GM20000 (cell line): ENCODE results near the gene CCDC195.

ENCODE experiments used
- DNase-seq: peaks from one replicate; pipeline ENCODE4 v3.0.0; 2012; ENCODE audit warnings: low spot score
- TF ChIP-seq, protein P1 (sequence below): IDR thresholded peaks from 2 replicates; pipeline ENCODE4 v1.5.1; 2012; ENCODE audit warnings: mild to moderate bottlenecking, control low read depth; ENCODE audit errors: extremely low read depth, missing control alignments

The CCDC195 gene, protein sequence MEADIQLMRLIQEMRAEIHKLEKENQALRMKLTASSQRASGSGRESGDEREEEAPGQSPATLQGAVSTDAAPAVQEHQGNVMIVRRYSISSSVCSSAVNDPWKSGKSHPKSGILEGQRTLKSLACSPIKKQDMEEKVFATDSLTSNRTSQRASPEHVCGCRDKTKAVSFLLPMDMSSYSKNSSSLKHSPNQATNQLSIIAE

GRCh38 chr2:224716201-224716600 lies at the start of gene CCDC195:
TSS of gene CCDC195 (minus strand) at chr2:224716365. CDS start at chr2:224716365, 0 bp downstream.
- DNase-seq = no peak
- TF ChIP-seq, protein P1, sequence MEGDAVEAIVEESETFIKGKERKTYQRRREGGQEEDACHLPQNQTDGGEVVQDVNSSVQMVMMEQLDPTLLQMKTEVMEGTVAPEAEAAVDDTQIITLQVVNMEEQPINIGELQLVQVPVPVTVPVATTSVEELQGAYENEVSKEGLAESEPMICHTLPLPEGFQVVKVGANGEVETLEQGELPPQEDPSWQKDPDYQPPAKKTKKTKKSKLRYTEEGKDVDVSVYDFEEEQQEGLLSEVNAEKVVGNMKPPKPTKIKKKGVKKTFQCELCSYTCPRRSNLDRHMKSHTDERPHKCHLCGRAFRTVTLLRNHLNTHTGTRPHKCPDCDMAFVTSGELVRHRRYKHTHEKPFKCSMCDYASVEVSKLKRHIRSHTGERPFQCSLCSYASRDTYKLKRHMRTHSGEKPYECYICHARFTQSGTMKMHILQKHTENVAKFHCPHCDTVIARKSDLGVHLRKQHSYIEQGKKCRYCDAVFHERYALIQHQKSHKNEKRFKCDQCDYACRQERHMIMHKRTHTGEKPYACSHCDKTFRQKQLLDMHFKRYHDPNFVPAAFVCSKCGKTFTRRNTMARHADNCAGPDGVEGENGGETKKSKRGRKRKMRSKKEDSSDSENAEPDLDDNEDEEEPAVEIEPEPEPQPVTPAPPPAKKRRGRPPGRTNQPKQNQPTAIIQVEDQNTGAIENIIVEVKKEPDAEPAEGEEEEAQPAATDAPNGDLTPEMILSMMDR = no peak

DNA sequence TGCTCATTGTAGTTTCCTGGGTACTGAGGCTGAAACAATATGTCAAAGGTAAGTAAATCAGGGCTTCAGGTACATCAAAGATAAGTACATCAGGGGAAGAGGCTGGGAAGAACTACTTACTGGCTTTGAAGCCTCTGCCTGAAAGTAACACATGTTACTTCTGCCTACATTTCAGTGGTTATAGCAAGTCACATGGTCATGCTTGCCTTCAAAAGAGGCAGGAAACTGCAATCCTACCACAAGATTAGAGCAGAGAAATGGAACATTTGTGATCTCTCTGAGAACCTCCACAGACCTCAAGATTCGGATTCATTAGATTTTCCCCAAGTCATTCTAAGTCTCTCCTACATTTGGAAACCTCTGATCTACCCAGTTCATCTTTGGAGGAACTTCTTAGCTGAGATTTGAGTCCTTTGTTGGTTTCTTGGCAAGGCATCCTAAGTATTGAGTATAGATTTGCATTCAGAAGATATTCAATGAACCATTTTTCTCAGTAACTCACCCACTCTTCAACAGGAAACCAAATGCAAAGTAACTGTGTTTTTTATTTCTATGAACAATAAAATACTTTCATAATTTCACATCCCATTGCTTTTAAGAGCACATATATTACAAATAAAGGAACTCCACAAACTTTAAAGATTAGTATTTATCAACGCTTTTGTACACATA lies 48.5 kb upstream of the CCDC195 start:
- DNase-seq = peak; percentile 17
- TF ChIP-seq, protein P1 = no peak

GRCh38 chr2:224757934-224758548 lies 41.9 kb upstream of the CCDC195 start:
- TF ChIP-seq, protein P1 = no peak
- no peak for DNase-seq

DNA sequence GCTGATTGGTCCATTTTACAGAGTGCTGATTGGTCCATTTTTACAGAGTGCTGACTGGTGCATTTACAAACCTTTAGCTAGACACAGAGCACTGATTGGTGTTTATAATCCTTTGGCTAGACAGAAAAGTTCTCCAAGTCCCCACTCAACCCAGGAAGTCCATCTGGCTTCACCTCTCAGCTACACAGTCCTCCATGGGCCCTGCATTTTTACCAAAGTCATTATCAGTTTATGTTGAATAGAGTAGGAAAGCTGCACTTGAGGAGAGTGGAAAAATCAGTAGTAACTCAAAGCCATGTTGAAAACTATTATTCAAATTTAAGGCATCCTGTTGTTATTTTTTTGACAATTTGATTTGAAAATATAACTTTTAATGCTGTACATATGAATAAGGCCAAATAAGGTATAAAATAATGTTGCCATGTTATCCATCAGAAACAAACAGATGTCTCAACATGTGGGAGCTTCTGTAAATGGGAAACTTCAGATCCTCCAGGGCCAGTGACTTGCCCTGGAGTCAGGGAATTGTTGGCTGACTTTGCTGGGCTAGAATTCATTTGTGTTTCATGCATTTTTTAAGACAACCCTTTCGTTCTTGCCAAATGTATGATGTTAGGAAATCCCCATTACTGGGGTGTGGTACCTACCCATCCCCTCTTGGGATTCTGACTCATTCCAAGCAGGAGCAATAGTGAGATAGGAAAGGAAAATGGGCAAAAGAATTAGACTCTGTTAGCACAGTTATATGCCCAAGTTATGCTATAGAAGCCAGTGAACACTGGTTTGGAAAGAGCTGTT lies 37.8 kb upstream of the CCDC195 start:
- TF ChIP-seq, protein P1 = no peak
- DNase-seq = no peak

GRCh38 chr2:224751996-224752698 lies 36.0 kb upstream of the CCDC195 start:
- peak; percentile 23 for DNase-seq

DNA sequence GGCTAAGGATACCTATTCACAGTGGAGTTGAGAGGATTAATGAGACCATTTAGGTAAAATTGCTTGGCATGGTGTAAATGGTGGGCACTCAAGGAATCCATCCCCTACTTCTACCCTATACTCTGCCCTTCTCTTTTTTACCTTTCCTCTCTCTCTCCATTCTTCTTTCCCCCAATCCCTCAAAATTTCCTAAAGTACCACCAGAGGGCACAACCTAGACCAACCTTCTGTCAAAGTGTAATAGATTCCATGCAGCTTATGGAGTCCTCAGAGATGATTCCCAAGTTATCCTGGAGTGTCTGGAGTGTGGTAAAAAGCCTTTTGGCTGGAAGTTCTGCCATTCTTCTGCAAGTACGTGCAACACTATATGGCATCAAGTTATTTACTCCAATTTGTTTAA lies 33.0 kb upstream of the CCDC195 start:
- TF ChIP-seq, protein P1 = no peak
- DNase-seq = no peak

More at GRCh38 chr2:224751996-224752698, 36.0 kb upstream of the CCDC195 start:
- TF ChIP-seq, protein P1 = no peak
